HCT116 (cell line): ENCODE results near the gene CRLF1. TPM values are rescaled to one million over a fixed set of nuclear protein-coding genes. Genes with fewer than 3 reads are reported as not detected.

Source experiments
- ATAC-seq: fragments of 200-7000 bp; cut with Tn5 transposase; 2 replicates; pipeline ENCODE4 v1.9.1; 2020; ENCODE audit warnings: mild to moderate bottlenecking, moderate library complexity
- BruUV-seq: library from RNA; stranded (reverse); fragments of 400-500 nt; replicated peaks from 2 replicates; lab custom pipeline; 2021; lab: Mats Ljungman, UMichigan
- CTCF ChIA-PET: fragments of 300-600 bp; sonication (Branson Sonifier 250); formaldehyde crosslinking; loops from one replicate; lab custom pipeline; 2021; ENCODE audit warnings: antibody characterized with exemption; lab: Charles Lee
- POLR2A ChIA-PET: fragments of 300-600, 350-600 bp; sonication (Branson Sonifier 250); formaldehyde crosslinking; loops from one replicate; lab custom pipeline; 2021; ENCODE audit warnings: antibody characterized with exemption; lab: Charles Lee
- RAD21 ChIA-PET, 2 experiments: fragments of 300-600 bp; sonication (Branson Sonifier 250); formaldehyde crosslinking; loops; one replicate each; lab custom pipeline; 2023; ENCODE audit warnings: low total read pairs in 2 of 2; ENCODE audit not compliant: uncharacterized antibody in 2 of 2, unreplicated experiment in 2 of 2, low non-redundant PET in 1 of 2; lab: Charles Lee
- DNase-seq: peaks from one replicate; pipeline ENCODE4 v3.0.0-alpha.2; 2010; ENCODE audit warnings: low read depth, low spot score
- H2AFZ ChIP-seq: fragments of 200-600 bp; shearing (Covaris generic), sonication (generic); 2 replicates; pipeline ENCODE4 v1.6.1; 2017; ENCODE audit warnings: low read depth, mixed run types, mixed read lengths, antibody characterized with exemption, low read length; ENCODE audit not compliant: poor library complexity, severe bottlenecking
- H3K27ac ChIP-seq: 2 replicates; pipeline ENCODE4 v1.5.1; 2012; ENCODE audit warnings: low read depth, low read length
- H3K27me3 ChIP-seq: fragments of 200-600 bp; sonication (generic); 2 replicates; pipeline ENCODE4 v1.6.1; 2016; ENCODE audit warnings: mixed run types, low read length, mixed read lengths; ENCODE audit not compliant: insufficient read depth
- H3K36me3 ChIP-seq, 2 experiments: fragments of 200-500 bp in 1 of 2; fragments of 200-600 bp in 1 of 2; sonication (Bioruptor generic) in 1 of 2; sonication (generic) in 1 of 2; 2 replicates each; pipeline versions ENCODE4 v1.5.1 to v1.6.1; 2014 to 2016; ENCODE audit warnings: low read length in 2 of 2, inconsistent platforms in 1 of 2, mixed read lengths in 1 of 2, mixed run types in 1 of 2; ENCODE audit not compliant: insufficient read depth in 2 of 2, control insufficient read depth in 1 of 2
- H3K4me1 ChIP-seq, 2 experiments: fragments of 200-600 bp in 1 of 2; sonication (generic) in 1 of 2; 2 replicates each; pipeline versions ENCODE4 v1.5.1 to v1.6.1; 2012 to 2017; ENCODE audit warnings: low read length in 2 of 2, inconsistent platforms in 1 of 2, mild to moderate bottlenecking in 1 of 2, mixed read lengths in 1 of 2, mixed run types in 1 of 2, moderate library complexity in 1 of 2; ENCODE audit not compliant: insufficient read depth in 2 of 2, control insufficient read depth in 1 of 2
- H3K4me2 ChIP-seq: fragments of 200-600 bp; sonication (generic); 2 replicates; pipeline ENCODE4 v1.6.1; 2017; ENCODE audit warnings: mixed run types, low read length, mixed read lengths
- H3K4me3 ChIP-seq, 2 experiments: fragments of 200-600 bp in 1 of 2; sonication (generic) in 1 of 2; replicated peaks in 1 of 2; 2 replicates each; pipeline ENCODE4 v1.5.1; 2011 to 2016; ENCODE audit warnings: low read length in 2 of 2, control low read depth in 1 of 2, low read depth in 1 of 2, mild to moderate bottlenecking in 1 of 2, mixed read lengths in 1 of 2, mixed run types in 1 of 2
- H3K79me2 ChIP-seq: fragments of 200-600 bp; sonication (generic); 2 replicates; pipeline ENCODE4 v1.6.1; 2017; ENCODE audit warnings: mild to moderate bottlenecking, mixed run types, low read length, moderate library complexity, mixed read lengths; ENCODE audit not compliant: insufficient read depth
- H3K9ac ChIP-seq: fragments of 200-600 bp; sonication (generic); 2 replicates; pipeline ENCODE4 v1.6.1; 2016; ENCODE audit warnings: low read length, mixed read lengths
- H3K9me2 ChIP-seq: fragments of 200-600 bp; sonication (generic), shearing (Covaris generic); 2 replicates; pipeline ENCODE4 v1.6.1; 2017; ENCODE audit warnings: mixed run types, mild to moderate bottlenecking, moderate library complexity; ENCODE audit not compliant: insufficient read depth
- H3K9me3 ChIP-seq, 2 experiments: fragments of 200-500 bp in 1 of 2; fragments of 200-600 bp in 1 of 2; sonication (Bioruptor generic) in 1 of 2; sonication (generic) in 1 of 2; 2 replicates each; pipeline ENCODE4 v1.6.1; 2014 to 2017; ENCODE audit warnings: low read length in 2 of 2, mixed read lengths in 2 of 2, inconsistent platforms in 1 of 2, low read depth in 1 of 2, mild to moderate bottlenecking in 1 of 2, mixed run types in 1 of 2, moderate library complexity in 1 of 2; ENCODE audit not compliant: control insufficient read depth in 1 of 2, insufficient read depth in 1 of 2
- H4K20me1 ChIP-seq: fragments of 200-600 bp; sonication (generic), shearing (Covaris generic); 2 replicates; pipeline ENCODE4 v1.6.1; 2017; ENCODE audit warnings: mixed run types, mild to moderate bottlenecking, moderate library complexity; ENCODE audit not compliant: insufficient read depth
- ELF1 ChIP-seq: IDR thresholded peaks from 2 replicates; pipeline ENCODE4 v1.6.1; 2012; ENCODE audit warnings: low read depth, borderline replicate concordance
- EZH2 ChIP-seq: fragments of 200-600 bp; sonication (generic); IDR thresholded peaks from 2 replicates; pipeline ENCODE4 v1.6.1; 2017; ENCODE audit warnings: antibody characterized with exemption, mixed run types
- EZH2phosphoT487 ChIP-seq: fragments of 200-600 bp; IDR thresholded peaks from 2 replicates; pipeline ENCODE4 v1.6.1; 2018; ENCODE audit warnings: antibody characterized with exemption, borderline replicate concordance
- FOSL1 ChIP-seq: IDR thresholded peaks from 2 replicates; pipeline ENCODE4 v1.6.1; 2012; ENCODE audit warnings: low read depth
- JUND ChIP-seq: IDR thresholded peaks from 2 replicates; pipeline ENCODE4 v1.6.1; 2012
- POLR2AphosphoS5 ChIP-seq: IDR thresholded peaks from 2 replicates; pipeline ENCODE4 v1.6.1; 2011; ENCODE audit warnings: mild to moderate bottlenecking, low read depth, low read length, moderate library complexity
- SIN3A ChIP-seq: IDR thresholded peaks from 2 replicates; pipeline ENCODE4 v1.6.1; 2012; ENCODE audit warnings: low read depth
- TCF7L2 ChIP-seq: IDR thresholded peaks from 2 replicates; pipeline ENCODE4 v1.7.0; 2011; ENCODE audit warnings: borderline replicate concordance, inconsistent platforms; ENCODE audit not compliant: insufficient read depth, insufficient read length; ENCODE audit errors: extremely low read depth
- YY1 ChIP-seq: IDR thresholded peaks from 2 replicates; pipeline ENCODE4 v1.6.1; 2011; ENCODE audit warnings: low read length, low read depth, moderate library complexity, mild to moderate bottlenecking; ENCODE audit not compliant: insufficient replicate concordance; ENCODE audit errors: extremely low read depth
- ZFX ChIP-seq: fragments of 450-650 bp; IDR thresholded peaks from 2 replicates; pipeline ENCODE4 v1.6.1; 2017
- ZNF274 ChIP-seq: fragments of 200-500 bp; sonication (Bioruptor generic); IDR thresholded peaks from 2 replicates; pipeline ENCODE4 v1.6.1; 2014; ENCODE audit warnings: mild to moderate bottlenecking, low read depth, low read length, inconsistent platforms
- intact Hi-C: fragments of 100-400 bp; cut with micrococcal nuclease; formaldehyde crosslinking; loops from 2 replicates; pipeline ENCODE4 v1.10.0; 2022
- total RNA-seq: library from RNA; stranded (reverse); gene quantifications from one replicate; pipeline ENCODE4 v1.2.1, GENCODE V29; 2021; ENCODE audit not compliant: unreplicated experiment
- TF ChIP-seq, protein P1 (sequence below): IDR thresholded peaks from 2 replicates; pipeline ENCODE4 v1.6.1; 2012
- TF ChIP-seq, protein P2 (sequence below), 3 experiments: fragments of 200-600 bp in 1 of 3; sonication (generic) in 1 of 3; IDR thresholded peaks in 2 of 3; conservative IDR thresholded peaks in 1 of 3; 2 replicates each; pipeline ENCODE4 v1.5.1; 2012 to 2017; ENCODE audit warnings: low read depth in 2 of 3, low read length in 2 of 3, antibody characterized with exemption in 1 of 3, borderline replicate concordance in 1 of 3, control low read depth in 1 of 3, mild to moderate bottlenecking in 1 of 3, mixed read lengths in 1 of 3, mixed run types in 1 of 3, moderate library complexity in 1 of 3; ENCODE audit not compliant: insufficient read depth in 1 of 3
- TF ChIP-seq, protein P3 (sequence below): IDR thresholded peaks from 2 replicates; pipeline ENCODE4 v1.6.1; 2011; ENCODE audit warnings: mild to moderate bottlenecking, low read length, moderate library complexity; ENCODE audit not compliant: insufficient replicate concordance; ENCODE audit errors: extremely low read depth

CRLF1 gene
- total RNA-seq, 1 experiment from 2014 or later, result 43.0 TPM

GRCh38 chr19:18647807-18648206 is 41.2 kb upstream of the CRLF1 start (continued):
- TF ChIP-seq YY1 (no peak), TCF7L2 (no peak), ZFX (no peak), FOSL1 (no peak), EZH2phosphoT487 (no peak)

- POLR2A ChIA-PET, result no interaction called here
- no peaks in the 10 kb centered on the region for H3K9me3 ChIP-seq
- no peaks in the 10 kb centered on the region for H3K27me3 ChIP-seq
- TF ChIP-seq ZNF274 (no peak), JUND (no peak), EZH2 (no peak), SIN3A (no peak), POLR2AphosphoS5 (no peak), ELF1 (no peak), FOSL1 (no peak)
- TF ChIP-seq, protein P1, sequence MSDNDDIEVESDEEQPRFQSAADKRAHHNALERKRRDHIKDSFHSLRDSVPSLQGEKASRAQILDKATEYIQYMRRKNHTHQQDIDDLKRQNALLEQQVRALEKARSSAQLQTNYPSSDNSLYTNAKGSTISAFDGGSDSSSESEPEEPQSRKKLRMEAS, result no peak
- TF ChIP-seq, protein P2, sequence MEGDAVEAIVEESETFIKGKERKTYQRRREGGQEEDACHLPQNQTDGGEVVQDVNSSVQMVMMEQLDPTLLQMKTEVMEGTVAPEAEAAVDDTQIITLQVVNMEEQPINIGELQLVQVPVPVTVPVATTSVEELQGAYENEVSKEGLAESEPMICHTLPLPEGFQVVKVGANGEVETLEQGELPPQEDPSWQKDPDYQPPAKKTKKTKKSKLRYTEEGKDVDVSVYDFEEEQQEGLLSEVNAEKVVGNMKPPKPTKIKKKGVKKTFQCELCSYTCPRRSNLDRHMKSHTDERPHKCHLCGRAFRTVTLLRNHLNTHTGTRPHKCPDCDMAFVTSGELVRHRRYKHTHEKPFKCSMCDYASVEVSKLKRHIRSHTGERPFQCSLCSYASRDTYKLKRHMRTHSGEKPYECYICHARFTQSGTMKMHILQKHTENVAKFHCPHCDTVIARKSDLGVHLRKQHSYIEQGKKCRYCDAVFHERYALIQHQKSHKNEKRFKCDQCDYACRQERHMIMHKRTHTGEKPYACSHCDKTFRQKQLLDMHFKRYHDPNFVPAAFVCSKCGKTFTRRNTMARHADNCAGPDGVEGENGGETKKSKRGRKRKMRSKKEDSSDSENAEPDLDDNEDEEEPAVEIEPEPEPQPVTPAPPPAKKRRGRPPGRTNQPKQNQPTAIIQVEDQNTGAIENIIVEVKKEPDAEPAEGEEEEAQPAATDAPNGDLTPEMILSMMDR (IDR thresholded peaks at IDR 0.05 in 2 of 3, conservative IDR thresholded peaks at IDR 0.05 in 1 of 3; ENCODE audit: borderline replicate concordance in 1 of 3, insufficient read depth in 1 of 3, low read depth in 2 of 3, low read length in 2 of 3), result no peak
- TF ChIP-seq, protein P3, sequence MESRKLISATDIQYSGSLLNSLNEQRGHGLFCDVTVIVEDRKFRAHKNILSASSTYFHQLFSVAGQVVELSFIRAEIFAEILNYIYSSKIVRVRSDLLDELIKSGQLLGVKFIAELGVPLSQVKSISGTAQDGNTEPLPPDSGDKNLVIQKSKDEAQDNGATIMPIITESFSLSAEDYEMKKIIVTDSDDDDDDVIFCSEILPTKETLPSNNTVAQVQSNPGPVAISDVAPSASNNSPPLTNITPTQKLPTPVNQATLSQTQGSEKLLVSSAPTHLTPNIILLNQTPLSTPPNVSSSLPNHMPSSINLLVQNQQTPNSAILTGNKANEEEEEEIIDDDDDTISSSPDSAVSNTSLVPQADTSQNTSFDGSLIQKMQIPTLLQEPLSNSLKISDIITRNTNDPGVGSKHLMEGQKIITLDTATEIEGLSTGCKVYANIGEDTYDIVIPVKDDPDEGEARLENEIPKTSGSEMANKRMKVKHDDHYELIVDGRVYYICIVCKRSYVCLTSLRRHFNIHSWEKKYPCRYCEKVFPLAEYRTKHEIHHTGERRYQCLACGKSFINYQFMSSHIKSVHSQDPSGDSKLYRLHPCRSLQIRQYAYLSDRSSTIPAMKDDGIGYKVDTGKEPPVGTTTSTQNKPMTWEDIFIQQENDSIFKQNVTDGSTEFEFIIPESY, result no peak
- no peak overlapping the region for H3K4me2 ChIP-seq
- H3K27ac ChIP-seq, result no peak overlapping the region
- H3K36me3 ChIP-seq, result no peaks in the 10 kb centered on the region
- no TSS peak for BruUV-seq
- no peak overlapping the region for H3K4me3 ChIP-seq
- H3K9ac ChIP-seq, result no peak overlapping the region
- ATAC-seq (no peak), DNase-seq (no peak)
- no peaks in the 10 kb centered on the region for H3K9me2 ChIP-seq
- RAD21 ChIA-PET, result no interaction called here
- CTCF ChIA-PET, result no interaction called here
- peaks cover 18% of the 10 kb centered on the region; the same call in 1 of the 2 replicates for H3K79me2 ChIP-seq
- no peaks in the 10 kb centered on the region for H4K20me1 ChIP-seq
- H2AFZ ChIP-seq, result no peak overlapping the region
- intact Hi-C loops, result no loop called here
- H3K4me1 ChIP-seq, result peaks cover 0 to 10% of the 10 kb centered on the region in 2 experiments; a peak in 1 of 4 replicates
Measured at GRCh38 chr19:18647371-18647767, 40.8 kb upstream of the CRLF1 start.
